Esophagus muscularis mucosa (tissue), 3 donors: ENCODE results near the gene CSRNP3.

ENCODE experiments used
- CTCF ChIP-seq, 3 experiments: fragments of 200-600 bp in 2 of 3; fragments of 450-650 bp in 1 of 3; sonication (generic) in 2 of 3; IDR thresholded peaks; one replicate each; pipeline ENCODE4 v1.5.1; 2017 to 2019; ENCODE audit warnings: antibody characterized with exemption in 3 of 3, mild to moderate bottlenecking in 2 of 3, moderate library complexity in 1 of 3
- POLR2AphosphoS5 ChIP-seq, 2 donors: sonication (generic); formaldehyde crosslinking; IDR thresholded peaks; one replicate each; pipeline ENCODE4 v1.6.1; 2017; ENCODE audit warnings: antibody characterized with exemption in 2 of 2

DNA sequence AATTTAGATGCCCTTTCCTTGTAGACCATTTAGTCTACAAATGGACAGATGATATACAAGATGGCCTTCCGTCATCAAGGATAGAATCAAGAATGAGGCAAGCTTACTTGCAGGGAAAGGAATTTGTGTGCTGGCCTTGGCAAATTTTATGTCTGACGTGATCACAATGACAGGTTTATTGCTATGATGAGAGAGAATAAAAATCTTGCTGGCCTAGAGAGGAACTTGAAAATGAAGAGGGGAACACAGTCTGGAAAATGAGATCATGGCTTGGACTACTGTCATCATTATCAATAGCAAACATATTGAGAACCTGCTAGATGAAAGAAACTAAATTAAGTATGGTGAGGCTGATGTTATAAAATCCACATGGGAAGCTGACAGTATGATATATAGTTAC is 66.0 kb downstream of the CSRNP3 start:
- TF ChIP-seq CTCF (IDR thresholded peaks at IDR 0.05): no peak
- no peak for TF ChIP-seq POLR2AphosphoS5 (IDR thresholded peaks at IDR 0.05)
